ENCODE measurements around the gene MGAT3. TPM values are rescaled to one million over a fixed set of nuclear protein-coding genes. Genes with fewer than 3 reads are reported as not detected.

MGAT3 gene
- total and polyA plus RNA-seq, 9 of the 15 experiments (the other 6 are each of a cell fraction or from before 2014, with no cell fraction given): 0.10 to 11.5 (median 4.6) TPM

- TF ChIP-seq ZBTB7A (IDR thresholded peaks at IDR 0.05; ENCODE audit: borderline replicate concordance, control insufficient read depth, low read depth, low read length) (peak; percentile 92), CHD4 (IDR thresholded peaks at IDR 0.05; ENCODE audit: insufficient read depth, insufficient replicate concordance, low read depth, low read length, poor library complexity, severe bottlenecking) (no peak), RBM15 (IDR thresholded peaks at IDR 0.05; ENCODE audit: insufficient read depth, low read length) (no peak), POLR2AphosphoS2 (IDR thresholded peaks at IDR 0.05; ENCODE audit: low read length) (no peak), FOXO4 (CRISPR knock-in tag; IDR thresholded peaks at IDR 0.05) (no peak), SETDB1 (IDR thresholded peaks at IDR 0.05; ENCODE audit: low read length) (no peak), ZBTB12 (CRISPR knock-in tag; IDR thresholded peaks at IDR 0.05) (no peak), ZNF324 (CRISPR knock-in tag; IDR thresholded peaks at IDR 0.05) (no peak), ILF3 (IDR thresholded peaks at IDR 0.05; ENCODE audit: borderline replicate concordance) (no peak), ZNF318 (IDR thresholded peaks at IDR 0.05; ENCODE audit: borderline replicate concordance in 1 of 2, low read depth in 1 of 2) (no peak), CEBPG (CRISPR knock-in tag; IDR thresholded peaks at IDR 0.05) (peak; percentile 87), CEBPG (tag; conservative IDR thresholded peaks at IDR 0.05 in 1 of 2, IDR thresholded peaks at IDR 0.05 in 1 of 2) (peak; percentile 90 to 92), RB1 (IDR thresholded peaks at IDR 0.05; ENCODE audit: low read depth) (0 out of 2 replicates have a peak, but pooled peaks have one; percentile 35), TCF7L2 (IDR thresholded peaks at IDR 0.05; ENCODE audit: low read depth, low read length) (no peak)
Measured at GRCh38 chr22:39532215-39533073, 75.6 kb downstream of the MGAT3 start, which contains the start of gene RPS19BP1 (continued).
